ENCODE data around the gene KPTN.

KPTN gene

DNA sequence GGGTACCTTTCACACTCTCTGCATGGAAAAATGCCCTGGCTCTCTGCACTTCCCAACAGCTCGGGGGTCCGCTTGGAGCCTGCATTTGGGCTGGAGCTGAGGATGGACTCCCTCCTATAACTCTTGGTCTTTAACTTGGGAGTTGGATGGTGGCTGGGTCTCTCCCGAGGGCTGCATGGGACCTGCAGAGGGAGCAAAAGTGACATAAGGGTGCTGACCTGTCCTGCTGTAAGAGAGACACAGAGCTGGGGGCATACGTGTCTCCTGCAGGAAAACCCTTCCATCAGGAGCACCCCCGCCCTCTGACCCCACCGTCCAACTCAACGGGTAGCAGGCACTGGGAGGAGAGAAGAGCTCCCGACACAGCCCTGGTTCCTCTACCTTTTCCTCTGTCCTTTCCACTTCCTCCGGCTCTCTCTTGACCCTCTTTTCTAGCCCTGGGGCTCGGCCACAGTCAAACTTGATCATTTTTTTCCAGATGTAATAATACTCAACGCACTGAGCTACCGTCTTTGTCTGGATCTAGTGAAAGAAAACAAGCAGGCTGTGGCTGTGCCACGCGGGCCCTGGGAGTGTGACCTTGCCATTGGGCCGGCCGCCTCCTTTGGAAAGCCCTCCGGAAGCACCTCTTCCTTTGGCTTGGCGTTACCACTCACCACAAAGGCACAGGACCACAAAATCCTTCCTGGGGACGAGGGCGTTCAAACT is 37.6 kb upstream of the KPTN start:
- no peak for DNase-seq (ENCODE audit: extremely low read depth, insufficient read length)
- TF ChIP-seq, protein P1, sequence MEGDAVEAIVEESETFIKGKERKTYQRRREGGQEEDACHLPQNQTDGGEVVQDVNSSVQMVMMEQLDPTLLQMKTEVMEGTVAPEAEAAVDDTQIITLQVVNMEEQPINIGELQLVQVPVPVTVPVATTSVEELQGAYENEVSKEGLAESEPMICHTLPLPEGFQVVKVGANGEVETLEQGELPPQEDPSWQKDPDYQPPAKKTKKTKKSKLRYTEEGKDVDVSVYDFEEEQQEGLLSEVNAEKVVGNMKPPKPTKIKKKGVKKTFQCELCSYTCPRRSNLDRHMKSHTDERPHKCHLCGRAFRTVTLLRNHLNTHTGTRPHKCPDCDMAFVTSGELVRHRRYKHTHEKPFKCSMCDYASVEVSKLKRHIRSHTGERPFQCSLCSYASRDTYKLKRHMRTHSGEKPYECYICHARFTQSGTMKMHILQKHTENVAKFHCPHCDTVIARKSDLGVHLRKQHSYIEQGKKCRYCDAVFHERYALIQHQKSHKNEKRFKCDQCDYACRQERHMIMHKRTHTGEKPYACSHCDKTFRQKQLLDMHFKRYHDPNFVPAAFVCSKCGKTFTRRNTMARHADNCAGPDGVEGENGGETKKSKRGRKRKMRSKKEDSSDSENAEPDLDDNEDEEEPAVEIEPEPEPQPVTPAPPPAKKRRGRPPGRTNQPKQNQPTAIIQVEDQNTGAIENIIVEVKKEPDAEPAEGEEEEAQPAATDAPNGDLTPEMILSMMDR (IDR thresholded peaks at IDR 0.05; ENCODE audit: insufficient read depth, low read length, poor library complexity, severe bottlenecking), result no peak
- Histone ChIP-seq H3K27me3 (replicated peaks; ENCODE audit: control insufficient read depth, insufficient read depth, low read length) (no peaks in the 10 kb centered on the region; the same call in 1 of the 2 replicates), H3K36me3 (ENCODE audit: control insufficient read depth, insufficient read depth, low read length) (no peaks in the 10 kb centered on the region), H3K4me3 (replicated peaks; ENCODE audit: low read depth, low read length) (no peak overlapping the region)

DNA sequence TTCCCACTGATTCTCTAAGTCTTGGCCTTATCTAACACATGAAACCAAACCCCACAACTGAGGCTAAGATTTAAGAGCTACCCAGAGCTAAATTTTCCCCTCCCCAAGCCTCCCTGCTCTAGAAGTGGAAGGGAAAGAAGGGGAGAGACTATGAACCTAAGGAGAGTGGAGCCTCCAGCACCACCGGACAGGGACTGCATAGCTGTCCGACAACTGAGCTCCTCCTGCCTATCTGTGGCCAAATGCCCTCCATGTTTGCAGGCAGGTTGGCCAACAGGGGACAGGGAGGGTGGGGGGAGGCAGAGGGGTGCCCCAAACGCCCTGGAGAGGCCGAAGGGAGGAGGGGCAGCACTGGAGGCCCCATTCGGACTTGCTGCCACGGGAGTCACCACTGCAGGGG is 36.8 kb upstream of the KPTN start:
- Histone ChIP-seq H3K4me3 (replicated peaks; ENCODE audit: low read depth, low read length) (no peak overlapping the region), H3K36me3 (ENCODE audit: control insufficient read depth, insufficient read depth, low read length) (no peaks in the 10 kb centered on the region), H3K27me3 (replicated peaks; ENCODE audit: control insufficient read depth, insufficient read depth, low read length) (no peaks in the 10 kb centered on the region; the same call in 1 of the 2 replicates)
- DNase-seq (ENCODE audit: extremely low read depth, insufficient read length), result no peak
- TF ChIP-seq, protein P1 (IDR thresholded peaks at IDR 0.05; ENCODE audit: insufficient read depth, low read length, poor library complexity, severe bottlenecking), result no peak

DNA sequence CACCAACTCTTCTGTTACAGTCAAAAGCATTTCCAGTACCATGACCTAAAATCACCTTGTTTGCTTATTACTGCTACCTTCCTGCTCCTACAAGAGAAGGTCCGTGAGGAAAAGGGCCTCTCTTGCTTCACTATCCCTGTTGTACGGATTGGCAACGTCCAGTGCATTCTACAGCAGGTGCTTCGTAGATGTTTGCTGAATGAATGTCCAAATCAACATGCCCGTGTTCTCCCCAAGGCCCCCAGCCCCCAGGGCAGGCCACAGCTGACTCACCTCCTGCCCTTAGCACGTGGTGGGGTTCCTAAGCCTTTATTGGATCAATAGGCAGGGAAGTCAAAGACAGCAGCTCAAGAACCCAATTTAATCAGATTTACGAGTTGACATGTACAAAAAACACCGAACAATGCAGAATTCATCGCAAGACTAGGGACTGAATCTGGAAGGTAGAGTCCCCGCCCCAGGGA is 36.4 kb upstream of the KPTN start:
- H3K27me3 ChIP-seq (replicated peaks; ENCODE audit: control insufficient read depth, insufficient read depth, low read length), result no peaks in the 10 kb centered on the region; the same call in 1 of the 2 replicates
- H3K4me3 ChIP-seq (replicated peaks; ENCODE audit: low read depth, low read length), result no peak overlapping the region
- TF ChIP-seq, protein P1 (IDR thresholded peaks at IDR 0.05; ENCODE audit: insufficient read depth, low read length, poor library complexity, severe bottlenecking), result no peak
- H3K36me3 ChIP-seq (ENCODE audit: control insufficient read depth, insufficient read depth, low read length), result no peaks in the 10 kb centered on the region
- DNase-seq (ENCODE audit: extremely low read depth, insufficient read length), result no peak

DNA sequence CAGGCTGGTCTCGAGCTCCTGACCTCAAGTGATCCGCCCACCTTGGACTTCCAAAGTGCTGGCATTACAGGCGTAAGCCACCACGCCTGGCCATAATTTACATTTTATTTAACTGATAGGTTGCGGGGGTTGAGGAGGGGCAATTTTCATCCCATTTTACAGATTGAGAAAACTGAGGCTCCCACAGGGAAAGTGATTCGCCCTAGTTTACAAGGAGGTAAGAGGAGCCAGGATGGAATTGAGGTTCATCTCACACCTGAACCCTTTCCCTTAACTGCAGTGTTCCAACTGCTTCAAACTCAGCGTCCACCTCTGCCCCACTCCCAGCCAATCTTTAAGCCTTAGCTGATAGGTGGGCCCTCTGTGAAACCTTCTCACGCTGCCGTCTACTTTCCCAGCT is 34.8 kb upstream of the KPTN start:
- no peaks in the 10 kb centered on the region; the same call in 1 of the 2 replicates for H3K27me3 ChIP-seq (replicated peaks; ENCODE audit: control insufficient read depth, insufficient read depth, low read length)
- TF ChIP-seq, protein P1 (IDR thresholded peaks at IDR 0.05; ENCODE audit: insufficient read depth, low read length, poor library complexity, severe bottlenecking), result no peak
- no peaks in the 10 kb centered on the region for H3K36me3 ChIP-seq (ENCODE audit: control insufficient read depth, insufficient read depth, low read length)
- no peak for DNase-seq (ENCODE audit: extremely low read depth, insufficient read length)
- H3K4me3 ChIP-seq (replicated peaks; ENCODE audit: low read depth, low read length), result no peak overlapping the region

DNA sequence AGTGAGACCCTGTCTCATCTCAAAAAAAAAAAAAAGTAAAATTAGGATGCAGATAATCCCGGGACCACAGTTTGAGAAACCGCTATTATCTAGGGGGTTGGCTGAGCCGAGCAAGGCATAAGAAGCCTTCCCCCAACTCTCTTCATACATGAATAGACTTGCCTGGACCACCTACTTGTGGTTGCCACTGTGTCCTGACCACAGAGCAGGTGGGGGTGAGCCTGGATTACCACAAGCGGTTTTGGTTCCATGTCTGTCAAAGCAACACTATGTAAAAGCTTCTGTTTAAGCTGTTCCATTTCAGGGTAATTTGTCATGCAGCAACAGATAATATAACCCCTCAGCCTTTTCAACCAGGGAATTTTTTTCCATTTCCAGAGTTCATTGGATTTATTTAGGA is 34.1 kb upstream of the KPTN start:
- H3K4me3 ChIP-seq (replicated peaks; ENCODE audit: low read depth, low read length), result no peak overlapping the region
- DNase-seq (ENCODE audit: extremely low read depth, insufficient read length), result peak; percentile 77
- no peaks in the 10 kb centered on the region for H3K36me3 ChIP-seq (ENCODE audit: control insufficient read depth, insufficient read depth, low read length)
- TF ChIP-seq, protein P1 (IDR thresholded peaks at IDR 0.05; ENCODE audit: insufficient read depth, low read length, poor library complexity, severe bottlenecking), result no peak
- no peaks in the 10 kb centered on the region; the same call in 1 of the 2 replicates for H3K27me3 ChIP-seq (replicated peaks; ENCODE audit: control insufficient read depth, insufficient read depth, low read length)
